Measurements from ENCODE around the gene TRABD2B.

- TF ChIP-seq CTCF (IDR thresholded peaks at IDR 0.05) (no peak), POLR2A (IDR thresholded peaks at IDR 0.05) (no peak), POLR2AphosphoS5 (IDR thresholded peaks at IDR 0.05) (no peak)
Observed at GRCh38 chr1:47729685-47730084, 267.5 kb downstream of the TRABD2B start.

All from breast epithelium (tissue), 3 donors.